ENCODE data around the gene CBARP.
"Not testable (repeated sequence)": the region's sequence is repeated elsewhere in the genome, so short reads cannot be mapped to it uniquely, and the experiment has no call there.

CBARP gene

GRCh38 chr19:1211494-1212234 is 26.1 kb downstream of the CBARP start:
- no peak for DNase-seq (ENCODE audit: low read depth in 2 of 2)

- DNase-seq (ENCODE audit: low read depth in 2 of 2), result no peak
These were observed 27.6 kb downstream of the CBARP start for GRCh38 chr19:1210227-1210538.

GRCh38 chr19:1208830-1209229 is 29.0 kb downstream of the CBARP start:
- not testable (repeated sequence) for DNase-seq (ENCODE audit: low read depth in 2 of 2)

GRCh38 chr19:1206864-1207450 is 30.8 kb downstream of the CBARP start:
- DNase-seq (ENCODE audit: low read depth in 2 of 2), result no peak

- no peak for DNase-seq (ENCODE audit: low read depth in 2 of 2)
These were observed 31.5 kb downstream of the CBARP start for GRCh38 chr19:1206150-1206863.

- DNase-seq (ENCODE audit: low read depth in 2 of 2), result peak; percentile 99
These were observed 32.4 kb downstream of the CBARP start, which contains the start of gene STK11 for GRCh38 chr19:1205114-1206099. Gene STK11 (plus strand): TSS chr19:1205778. CDS start chr19:1206914, 1,136 bp downstream.

GRCh38 chr19:1200614-1201013 is 37.2 kb downstream of the CBARP start:
- not testable (repeated sequence) for DNase-seq (ENCODE audit: low read depth in 2 of 2)

- DNase-seq (ENCODE audit: low read depth in 2 of 2), result no peak
These were observed 38.3 kb downstream of the CBARP start for GRCh38 chr19:1199531-1199930.

GRCh38 chr19:1189419-1189818 is 48.4 kb downstream of the CBARP start:
- DNase-seq (ENCODE audit: low read depth in 2 of 2), result peak in 1 of 2 experiments; percentile 42

GRCh38 chr19:1183543-1184172 is 54.1 kb downstream of the CBARP start:
- DNase-seq (ENCODE audit: low read depth in 2 of 2), result no peak

GRCh38 chr19:1182727-1183126 is 55.1 kb downstream of the CBARP start:
- DNase-seq (ENCODE audit: low read depth in 2 of 2), result no peak

GRCh38 chr19:1182068-1182467 is 55.7 kb downstream of the CBARP start:
- no peak for DNase-seq (ENCODE audit: low read depth in 2 of 2)

GRCh38 chr19:1181606-1182005 is 56.2 kb downstream of the CBARP start:
- DNase-seq (ENCODE audit: low read depth in 2 of 2), result no peak
